Frontal cortex (tissue), 4 donors: ENCODE measurements around the gene ERGIC1. TPM values are rescaled to one million over a fixed set of nuclear protein-coding genes. Genes with fewer than 3 reads are reported as not detected.

Experiments used
- DNase-seq, 2 donors: peaks; one replicate each; pipeline ENCODE4 v3.0.0; 2012; ENCODE audit warnings: low spot score in 2 of 2
- FAIRE-seq: peaks from 2 replicates; lab custom pipeline; 2012; peaks lifted over from hg19 to GRCh38; lab: Jason Lieb, UNC
- total RNA-seq: library from RNA; depleted of rRNA; stranded (reverse); fragments of >200 nt; gene quantifications from one replicate; pipeline ENCODE4 v1.2.3, GENCODE V29; 2014
- donor health status: control.
- donor health status: control.
- donor health status: control.

Gene ERGIC1
- total RNA-seq, 1 donor from 2014 or later = 33.0 TPM

- FAIRE-seq (no peak), DNase-seq (no peak)
Measured at GRCh38 chr5:172909931-172910502, 76.0 kb downstream of the ERGIC1 start.

DNA sequence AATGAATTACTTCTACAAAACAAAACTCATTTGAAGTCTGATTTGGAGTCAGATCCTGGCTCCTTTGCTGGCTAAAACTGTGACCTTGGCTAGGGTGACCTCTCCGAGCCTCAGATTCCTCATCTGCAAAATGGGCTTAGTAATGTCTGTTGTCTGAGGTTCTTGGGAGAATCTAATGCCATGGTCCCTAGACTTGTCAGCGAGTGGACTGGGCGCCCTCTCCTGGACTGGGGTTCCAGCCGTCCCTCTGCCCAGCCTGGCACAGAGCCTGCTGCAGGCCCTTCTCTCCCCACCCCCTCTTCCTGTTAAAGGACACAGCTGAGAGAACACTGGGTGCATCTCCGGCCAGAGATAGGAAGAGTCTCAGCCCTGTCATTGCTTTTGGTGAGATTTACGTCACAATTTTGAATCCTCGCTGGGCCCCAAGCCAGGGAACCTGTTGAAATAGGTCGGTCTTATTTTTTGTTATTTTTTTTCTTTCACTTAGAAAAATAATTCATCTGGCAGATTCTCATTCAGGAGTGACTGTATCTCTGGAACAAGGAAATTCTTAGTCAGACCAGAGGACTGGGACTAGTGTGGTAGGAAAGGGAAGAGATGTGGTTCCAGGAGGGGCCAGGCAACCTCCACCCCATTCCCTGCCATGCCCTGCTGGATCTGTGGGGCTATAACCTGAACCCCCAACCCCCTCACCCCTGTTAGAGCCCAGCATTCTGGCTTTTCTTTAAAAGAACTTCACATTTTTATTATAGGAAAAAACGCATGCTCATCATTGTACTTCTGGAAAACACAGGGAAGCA lies 77.0 kb downstream of the ERGIC1 start:
- FAIRE-seq = no peak

DNA sequence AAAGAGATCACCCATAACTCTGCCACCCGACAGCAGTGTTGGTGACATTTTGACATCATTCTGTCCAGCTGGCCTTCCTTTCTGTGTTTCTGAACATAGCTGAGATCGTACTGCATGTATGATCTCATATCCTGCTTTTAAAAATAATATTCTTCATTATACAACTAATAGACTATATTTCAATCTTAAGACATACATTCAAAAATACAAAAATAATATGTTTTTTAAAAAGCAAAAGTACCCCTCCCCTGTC lies 77.5 kb downstream of the ERGIC1 start:
- FAIRE-seq (no peak), DNase-seq (no peak)

More for the DNA sequence above, 77.0 kb downstream of the ERGIC1 start:
- no peak for DNase-seq

GRCh38 chr5:172911976-172912375 lies 77.9 kb downstream of the ERGIC1 start:
- DNase-seq (no peak), FAIRE-seq (no peak)

DNA sequence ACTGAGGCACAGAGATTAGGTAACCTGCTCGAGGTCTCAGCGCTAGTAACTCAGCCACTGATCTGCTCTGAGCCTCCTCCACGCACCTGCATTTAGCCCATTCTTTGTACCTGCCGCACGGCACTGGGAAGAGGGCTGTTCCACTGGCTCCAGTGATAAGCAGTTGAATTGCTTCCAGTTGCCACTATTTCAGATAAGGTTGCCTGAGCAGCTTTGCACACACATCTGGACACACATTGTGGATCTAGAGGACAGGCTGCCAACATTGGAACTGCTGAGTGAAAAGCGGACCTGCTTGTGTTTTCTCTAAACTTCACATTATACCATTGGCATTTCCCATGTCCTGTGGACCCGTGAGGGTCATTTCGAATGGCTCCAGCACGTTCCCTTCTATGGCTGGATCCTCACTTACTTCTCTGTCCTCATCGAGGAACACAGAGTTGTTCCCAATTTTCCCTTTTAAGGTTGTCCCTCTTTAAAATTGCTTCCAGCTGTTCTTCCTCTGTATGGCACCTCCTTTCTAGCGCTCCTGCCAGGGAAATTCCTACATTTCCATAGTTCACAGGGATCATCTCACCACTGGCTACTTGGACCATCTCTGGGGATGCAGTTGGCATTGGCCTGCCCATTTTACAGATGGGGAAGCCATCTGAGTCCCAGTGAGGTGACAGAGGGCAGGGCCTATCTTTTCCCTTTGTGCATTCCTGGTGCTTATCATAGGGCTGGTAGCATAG lies 79.2 kb downstream of the ERGIC1 start:
- no peak for FAIRE-seq

DNA sequence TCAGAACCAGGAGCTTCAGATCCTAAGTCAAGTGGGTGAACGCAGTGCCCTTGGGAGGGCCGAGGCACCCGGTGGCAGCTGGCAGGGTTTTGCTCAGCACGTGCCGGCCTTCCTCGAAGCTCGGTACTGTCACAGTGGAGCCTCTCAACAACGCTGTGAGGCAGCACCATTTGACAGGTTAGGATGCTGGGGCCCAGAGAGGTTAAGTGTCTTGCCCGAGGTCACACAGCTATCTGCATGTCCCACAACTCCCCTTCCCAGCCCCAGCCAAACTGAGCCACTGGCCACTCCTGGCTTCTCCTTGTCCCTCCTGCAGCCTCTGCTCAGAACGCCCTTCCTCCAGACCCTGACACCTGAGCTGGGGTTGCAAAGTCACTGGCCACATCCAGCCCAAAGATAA lies 81.5 kb downstream of the ERGIC1 start:
- FAIRE-seq (no peak), DNase-seq (no peak)

More for the DNA sequence above, 79.2 kb downstream of the ERGIC1 start:
- no peak for DNase-seq

DNA sequence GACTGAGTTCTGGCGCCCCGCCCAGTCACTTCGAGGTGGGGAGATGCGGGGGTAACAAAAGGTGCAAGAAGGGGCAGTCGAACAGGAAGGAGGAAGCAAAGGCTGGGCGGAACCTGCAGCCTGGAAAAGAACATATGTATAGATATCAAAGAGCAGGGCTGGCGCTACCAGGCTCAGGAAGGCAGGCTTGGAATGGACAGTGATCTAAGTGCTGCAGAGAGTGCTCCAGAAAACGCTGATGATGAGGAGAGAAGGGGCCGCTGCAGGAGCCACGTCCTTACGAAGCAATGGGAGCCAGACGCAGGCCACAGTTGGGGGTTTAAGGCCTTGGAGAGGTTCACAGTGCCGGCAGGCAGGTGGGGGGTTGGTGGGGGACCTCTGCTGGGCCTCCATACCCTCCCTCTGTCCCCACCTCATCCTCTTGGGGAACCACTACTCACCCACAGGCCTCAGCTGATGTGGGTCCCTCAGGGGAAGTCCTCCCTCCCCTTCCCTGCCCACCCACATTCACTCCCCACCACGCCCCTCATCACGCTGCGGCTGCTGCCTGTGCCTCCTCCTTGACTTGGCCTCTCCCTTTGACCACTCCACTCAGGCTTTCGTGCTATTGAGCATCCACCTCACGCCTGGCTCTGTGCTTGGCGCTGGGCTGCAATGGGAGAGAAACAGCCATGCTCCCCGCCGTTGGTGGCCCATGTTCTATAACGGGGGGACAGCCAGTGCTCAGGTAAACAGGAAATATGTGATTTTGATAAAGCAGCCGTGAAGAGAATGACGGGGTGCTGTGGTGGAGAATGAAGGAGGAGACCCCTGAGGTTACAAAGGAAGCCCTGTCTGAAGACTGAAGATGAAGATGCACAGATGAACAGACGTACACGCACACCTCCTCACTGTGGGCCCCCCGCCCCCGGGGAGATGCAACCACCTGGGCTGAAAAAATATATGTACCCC lies 84.6 kb downstream of the ERGIC1 start:
- no peak for DNase-seq
- FAIRE-seq = no peak

DNA sequence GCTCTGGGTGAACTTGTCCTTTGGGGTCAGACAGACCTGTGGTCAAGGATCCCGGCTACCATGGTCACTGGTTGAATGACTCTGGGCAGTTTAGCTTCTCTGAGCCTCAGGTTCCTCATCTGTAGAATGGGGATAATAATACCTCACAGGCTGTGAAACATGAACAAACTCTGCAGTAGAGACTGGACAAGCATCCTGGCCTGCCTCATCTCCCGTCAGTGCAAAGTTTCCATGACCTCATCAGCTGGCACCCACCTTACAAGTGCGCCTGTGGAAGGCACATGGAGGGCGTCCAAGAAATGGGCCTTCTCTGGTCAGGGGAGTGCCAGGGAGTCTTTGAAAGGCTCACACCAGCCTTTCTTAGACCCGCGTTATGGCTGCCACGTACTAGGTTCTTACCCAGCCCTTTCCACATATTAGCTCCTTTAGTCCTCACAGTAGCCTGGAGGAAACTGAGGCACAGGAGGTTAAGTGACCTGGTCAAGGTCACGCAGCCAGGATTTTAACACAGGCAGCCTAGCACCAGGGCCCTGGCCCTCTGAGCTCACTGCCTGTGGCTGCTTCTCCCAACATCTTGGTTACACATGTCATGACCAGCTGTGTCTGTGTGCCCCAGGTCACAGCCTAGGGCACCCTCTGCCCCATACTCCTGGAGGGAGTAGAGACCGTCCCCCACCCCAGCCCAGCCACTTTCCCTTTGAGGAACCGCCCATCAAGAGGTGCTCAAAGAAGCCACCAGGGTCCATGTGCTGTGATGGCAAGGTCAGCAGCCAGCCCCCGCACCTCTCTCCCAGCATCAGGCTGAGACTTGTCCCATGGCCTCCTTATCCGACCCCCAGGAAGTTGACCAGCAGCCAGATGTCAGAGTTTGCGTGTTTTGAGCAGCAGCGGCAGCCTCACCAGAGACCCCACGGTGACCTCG lies 85.7 kb downstream of the ERGIC1 start:
- FAIRE-seq (no peak), DNase-seq (no peak)

DNA sequence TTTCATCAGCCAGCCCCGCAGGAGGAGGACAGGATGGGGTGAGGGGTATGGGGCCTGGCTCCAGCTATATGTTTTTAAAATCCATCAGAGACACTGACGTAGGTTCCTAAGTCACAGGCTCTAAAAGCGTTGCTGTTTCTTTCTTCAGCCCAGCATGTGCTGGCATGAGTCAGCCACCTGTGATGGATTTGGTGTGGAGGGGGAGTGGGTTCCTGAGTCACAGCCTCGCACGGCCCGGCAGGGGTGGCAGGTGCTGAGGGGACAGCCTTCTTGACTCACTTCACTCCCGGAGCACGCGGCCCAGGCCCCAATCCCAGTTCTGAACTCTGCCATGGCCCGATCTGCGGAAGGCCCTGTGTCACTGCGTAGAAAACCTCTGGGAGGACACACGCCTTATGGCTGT lies 86.4 kb downstream of the ERGIC1 start:
- DNase-seq (peak in 1 of 2 donors; percentile 68), FAIRE-seq (no peak)

DNA sequence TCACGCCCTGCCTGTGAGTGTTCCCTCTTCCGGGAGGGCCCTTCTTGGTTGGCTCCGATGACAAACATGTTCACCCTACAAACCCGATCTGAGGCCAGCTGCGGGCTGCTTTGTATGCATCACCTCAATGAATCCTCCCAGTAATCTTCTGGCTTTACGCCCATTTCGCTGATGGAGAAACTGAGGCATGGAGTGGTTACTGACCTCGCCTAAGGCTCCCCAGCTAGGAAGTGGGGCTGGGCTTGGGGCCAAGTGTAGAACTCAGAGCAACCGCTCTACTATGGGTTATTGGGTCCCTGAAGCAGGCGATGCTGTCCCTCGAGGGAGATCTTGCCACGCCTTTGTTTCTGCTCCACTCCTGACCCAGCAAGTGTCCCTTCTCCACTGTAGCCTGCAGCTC lies 86.9 kb downstream of the ERGIC1 start:
- FAIRE-seq = no peak

DNA sequence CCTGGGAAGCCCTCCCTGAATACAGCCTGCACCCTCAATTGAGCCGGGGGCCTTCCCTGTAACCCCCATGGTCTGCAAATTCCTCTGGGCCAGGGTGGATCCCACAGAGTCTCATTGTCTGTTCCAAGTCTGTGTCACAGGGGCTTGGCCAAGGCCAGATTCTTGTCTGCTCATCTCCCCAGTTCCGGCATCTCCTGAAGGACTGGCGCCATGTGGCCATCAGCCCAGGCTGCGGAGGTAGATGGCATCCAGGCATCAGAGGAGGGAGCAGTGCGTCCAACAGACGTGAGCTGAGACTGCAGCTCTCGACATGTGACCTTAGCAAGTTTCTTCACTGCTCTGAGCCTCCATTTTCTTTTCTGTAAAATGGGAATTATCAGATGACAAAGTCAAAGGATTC lies 87.9 kb downstream of the ERGIC1 start:
- FAIRE-seq = no peak
- no peak for DNase-seq

More for the DNA sequence above, 86.9 kb downstream of the ERGIC1 start:
- DNase-seq = no peak

GRCh38 chr5:172923539-172923938 lies 89.5 kb downstream of the ERGIC1 start:
- no peak for FAIRE-seq
- DNase-seq = no peak

DNA sequence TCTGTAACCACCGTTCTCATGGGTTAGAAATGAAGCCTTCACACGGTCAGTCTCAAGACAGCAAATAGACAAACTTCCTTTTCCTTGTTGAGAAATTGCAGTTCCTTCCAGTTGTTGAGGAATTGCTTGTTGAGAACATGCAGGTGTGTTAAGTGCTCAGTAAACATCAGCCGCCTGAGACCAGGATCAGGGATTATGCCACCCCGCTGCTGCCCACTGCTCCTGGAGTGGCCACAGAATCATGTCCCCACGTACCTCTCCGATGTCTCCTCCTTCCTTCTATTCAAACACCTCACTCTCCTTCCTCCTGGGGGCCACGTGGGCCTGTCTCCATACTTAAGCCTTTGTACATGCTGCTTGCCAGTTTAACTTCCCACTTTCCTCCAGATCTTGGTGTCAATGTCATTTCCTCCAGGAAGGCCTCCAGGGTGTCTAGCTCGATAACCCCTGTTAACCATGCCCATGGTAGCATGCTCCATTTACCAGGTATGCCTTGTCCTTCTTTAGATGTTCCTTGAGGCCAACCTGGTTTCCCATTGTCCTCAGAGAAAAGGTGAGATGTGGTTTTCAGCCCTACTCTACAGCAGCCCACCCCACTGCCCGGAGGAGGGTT lies 91.4 kb downstream of the ERGIC1 start:
- FAIRE-seq (no peak), DNase-seq (no peak)

GRCh38 chr5:172926008-172926523 lies 92.0 kb downstream of the ERGIC1 start:
- DNase-seq (no peak), FAIRE-seq (no peak)

DNA sequence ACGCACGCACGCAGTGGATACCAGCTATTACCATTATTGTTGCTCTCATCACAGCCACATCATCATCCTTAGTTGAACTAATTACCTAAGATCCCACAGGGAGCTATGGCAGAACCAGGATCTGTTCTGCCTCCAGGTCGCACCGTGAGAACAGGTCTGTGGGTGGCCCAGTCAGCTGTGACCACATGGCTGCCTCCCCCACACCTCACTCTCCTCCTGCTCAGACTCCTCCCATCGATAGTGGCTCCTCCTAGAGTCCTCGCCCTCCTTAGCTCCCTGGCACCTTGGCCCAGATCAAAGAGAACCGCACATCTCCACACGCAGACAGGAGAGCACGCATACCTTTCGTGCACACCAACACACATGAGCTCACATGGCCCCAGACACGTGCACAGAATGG lies 92.7 kb downstream of the ERGIC1 start:
- no peak for DNase-seq

DNA sequence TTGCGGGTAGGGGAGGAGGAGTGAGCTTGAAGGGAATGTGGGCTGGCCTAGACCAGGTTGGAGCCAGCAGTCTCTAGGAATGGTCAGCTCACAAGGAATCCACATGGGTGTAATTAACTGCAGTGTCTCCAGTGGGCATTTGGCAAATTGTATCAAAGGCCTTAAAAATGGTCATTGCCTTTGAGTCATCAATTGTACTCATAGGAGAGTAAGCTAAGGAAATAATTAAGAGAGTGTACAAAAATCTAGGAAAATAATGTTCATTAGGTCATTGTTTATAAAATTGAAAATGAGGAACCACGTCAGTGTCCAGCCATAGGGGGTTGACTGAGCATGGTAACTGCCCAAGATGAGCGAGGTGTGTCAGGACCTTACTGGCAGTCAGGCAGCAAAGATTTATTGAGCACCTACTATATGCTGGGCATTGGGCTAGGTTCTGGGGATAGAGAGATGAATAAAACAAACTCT lies 95.4 kb downstream of the ERGIC1 start:
- DNase-seq (no peak), FAIRE-seq (no peak)

More for the DNA sequence above, 92.7 kb downstream of the ERGIC1 start:
- no peak for FAIRE-seq

DNA sequence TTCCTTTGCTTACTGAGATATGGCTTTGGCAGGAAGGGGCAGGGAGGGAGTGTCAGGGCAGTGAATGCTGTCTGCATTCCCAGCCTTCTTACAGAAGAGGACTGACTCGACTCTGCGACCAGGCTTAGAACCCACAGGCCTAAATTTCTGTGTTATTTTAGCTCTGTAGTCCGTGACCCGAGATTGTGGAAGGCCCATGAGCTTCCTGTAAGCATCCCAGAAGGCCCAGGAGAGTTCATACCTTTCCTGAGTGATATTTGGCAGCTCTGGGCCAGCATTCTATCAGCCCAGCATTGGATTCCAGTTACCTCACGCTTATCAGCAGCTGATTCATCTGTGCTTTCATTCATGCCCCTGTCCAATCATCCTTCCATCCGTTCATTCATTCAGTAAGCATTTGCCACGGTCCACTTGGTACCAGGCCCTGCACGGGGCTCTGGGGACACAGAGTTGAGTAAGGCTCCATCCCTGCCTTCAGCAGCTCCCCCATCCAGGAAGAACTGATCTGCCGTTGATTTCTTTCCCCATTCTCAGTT lies 97.0 kb downstream of the ERGIC1 start:
- FAIRE-seq (no peak), DNase-seq (no peak)
